ENCODE measurements around the gene TM9SF3.
A peak's percentile ranks its signal among the peaks of the same experiment; 100 is the strongest.

The TM9SF3 gene

DNA sequence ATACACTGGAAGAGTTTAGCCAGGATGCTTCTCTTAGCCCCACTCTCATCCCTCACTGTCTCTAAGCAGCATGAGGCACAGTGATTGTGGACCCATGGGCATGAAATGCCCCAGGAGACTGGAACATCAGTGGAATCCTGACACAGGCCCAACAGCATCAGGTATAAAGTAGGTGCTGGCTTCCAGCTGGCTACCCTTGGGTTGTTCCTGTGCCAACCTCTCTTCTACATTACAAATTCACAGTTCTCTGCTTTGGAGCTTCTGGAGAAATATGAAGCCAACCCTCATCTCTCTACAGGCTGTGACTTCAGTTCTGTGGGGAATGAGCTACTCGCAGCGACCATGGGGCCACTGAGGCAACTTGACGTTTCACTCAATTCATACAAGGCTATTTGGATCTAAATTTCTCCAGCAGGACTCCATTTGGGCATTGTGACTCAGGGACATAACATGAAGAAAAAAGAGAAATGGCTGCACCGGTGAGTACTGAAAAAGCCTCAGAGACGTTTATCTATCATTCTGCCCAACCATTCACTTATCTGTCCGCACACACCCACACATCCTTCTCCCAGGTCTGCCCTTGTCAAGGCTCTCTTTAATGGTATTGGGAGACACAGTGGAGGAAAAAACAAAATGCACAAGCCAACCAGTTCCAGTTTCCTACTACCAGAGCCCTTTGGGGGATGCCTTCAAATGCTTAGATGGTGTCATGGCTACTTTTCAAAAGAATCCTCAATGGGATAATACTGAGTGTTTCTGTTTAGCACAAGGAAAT is 35.4 kb upstream of the TM9SF3 start:
- Histone ChIP-seq H3K27me3 (replicated peaks in 2 of 5; ENCODE audit: control insufficient read depth in 4 of 5, insufficient read depth in 5 of 5, low read length in 4 of 5) (no peaks in the 10 kb centered on the region), H3K4me1 (ENCODE audit: control extremely low read depth in 1 of 4, control insufficient read depth in 4 of 4, insufficient read depth in 4 of 4, low read length in 3 of 4) (no peaks in the 10 kb centered on the region), H3K9me3 (ENCODE audit: control extremely low read depth in 1 of 5, control insufficient read depth in 4 of 5, insufficient read depth in 2 of 5, low read depth in 1 of 5, low read length in 4 of 5) (no peaks in the 10 kb centered on the region), H3K36me3 (ENCODE audit: control insufficient read depth in 4 of 4, insufficient read depth in 4 of 4, low read length in 3 of 4) (peaks cover 19 to 93% (median 62%) of the 10 kb centered on the region in 4 experiments), H3K27ac (ENCODE audit: insufficient read depth in 1 of 2, low read depth in 1 of 2, low read length in 2 of 2, poor library complexity in 1 of 2, severe bottlenecking in 2 of 2) (no peak overlapping the region), H3K4me3 (ENCODE audit: control insufficient read depth in 1 of 7, extremely low read depth in 1 of 7, insufficient read depth in 4 of 7, low read depth in 2 of 7, low read length in 6 of 7) (no peak overlapping the region)
- POLR2A ChIA-PET, result no interaction called here
- 96% methylated on average over 4 of the region's 6 CpGs for WGBS (ENCODE audit: insufficient coverage)
- peak in 1 of 3 donors; percentile 6 for DNase-seq
- CTCF ChIA-PET, result interaction anchor here (0.7 to 2.1 kb wide), 3 partner anchors 11 to 20 kb away, joined by 3 to 6 read pairs (median 3); no protein-coding TSS in a partner anchor

- Histone ChIP-seq H3K4me1 (ENCODE audit: control extremely low read depth in 1 of 4, control insufficient read depth in 4 of 4, insufficient read depth in 4 of 4, low read length in 3 of 4) (no peaks in the 10 kb centered on the region), H3K9me3 (ENCODE audit: control extremely low read depth in 1 of 5, control insufficient read depth in 4 of 5, insufficient read depth in 2 of 5, low read depth in 1 of 5, low read length in 4 of 5) (no peaks in the 10 kb centered on the region), H3K36me3 (ENCODE audit: control insufficient read depth in 4 of 4, insufficient read depth in 4 of 4, low read length in 3 of 4) (peaks cover 20 to 93% (median 65%) of the 10 kb centered on the region in 4 experiments), H3K27me3 (replicated peaks in 2 of 5; ENCODE audit: control insufficient read depth in 4 of 5, insufficient read depth in 5 of 5, low read length in 4 of 5) (no peaks in the 10 kb centered on the region), H3K4me3 (ENCODE audit: control insufficient read depth in 1 of 7, extremely low read depth in 1 of 7, insufficient read depth in 4 of 7, low read depth in 2 of 7, low read length in 6 of 7) (no peak overlapping the region), H3K27ac (ENCODE audit: insufficient read depth in 1 of 2, low read depth in 1 of 2, low read length in 2 of 2, poor library complexity in 1 of 2, severe bottlenecking in 2 of 2) (peak overlapping the region in 1 of 2 experiments; percentile 20)
- ChIA-PET POLR2A (no interaction called here), CTCF (interaction anchor here (0.6 kb wide), 1 partner anchor 49 kb away, joined by 3 read pairs; no protein-coding TSS in a partner anchor)
- no peak for DNase-seq
- WGBS (ENCODE audit: insufficient coverage), result 91% methylated on average over 13 of the region's 17 CpGs
Measured at GRCh38 chr10:96619796-96620773, 33.3 kb upstream of the TM9SF3 start.

DNA sequence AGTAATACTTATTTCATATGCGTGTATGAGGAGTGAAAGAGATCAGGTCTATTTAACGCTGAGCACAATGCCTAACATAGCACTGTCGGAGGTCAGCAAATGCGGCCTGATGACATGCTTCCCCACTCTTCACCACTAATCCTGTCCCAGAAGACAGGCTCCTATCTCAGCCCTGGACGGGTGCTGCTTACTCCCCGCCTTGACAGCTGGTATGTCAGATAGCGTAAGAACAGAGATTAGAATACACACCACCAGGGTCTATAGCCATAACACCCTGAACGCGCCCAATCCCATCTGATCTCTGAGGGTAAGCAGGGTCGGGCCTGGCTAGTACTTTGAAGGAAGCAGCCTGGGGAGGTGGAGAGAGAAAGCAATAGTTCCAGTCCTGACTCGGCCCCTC is 32.3 kb upstream of the TM9SF3 start:
- CTCF ChIA-PET, result no interaction called here
- H3K27me3 ChIP-seq (replicated peaks in 2 of 5; ENCODE audit: control insufficient read depth in 4 of 5, insufficient read depth in 5 of 5, low read length in 4 of 5), result no peaks in the 10 kb centered on the region
- H3K4me1 ChIP-seq (ENCODE audit: control extremely low read depth in 1 of 4, control insufficient read depth in 4 of 4, insufficient read depth in 4 of 4, low read length in 3 of 4), result no peaks in the 10 kb centered on the region
- DNase-seq, result peak; percentile 20 to 70 (median 32)
- POLR2A ChIA-PET, result no interaction called here
- 91% methylated on average over 7 of the region's 11 CpGs for WGBS (ENCODE audit: insufficient coverage)
- H3K4me3 ChIP-seq (ENCODE audit: control insufficient read depth in 1 of 7, extremely low read depth in 1 of 7, insufficient read depth in 4 of 7, low read depth in 2 of 7, low read length in 6 of 7), result no peak overlapping the region
- no peaks in the 10 kb centered on the region for H3K9me3 ChIP-seq (ENCODE audit: control extremely low read depth in 1 of 5, control insufficient read depth in 4 of 5, insufficient read depth in 2 of 5, low read depth in 1 of 5, low read length in 4 of 5)
- peak overlapping the region in 1 of 2 experiments; percentile 20 for H3K27ac ChIP-seq (ENCODE audit: insufficient read depth in 1 of 2, low read depth in 1 of 2, low read length in 2 of 2, poor library complexity in 1 of 2, severe bottlenecking in 2 of 2)
- peaks cover 15 to 96% (median 64%) of the 10 kb centered on the region in 4 experiments for H3K36me3 ChIP-seq (ENCODE audit: control insufficient read depth in 4 of 4, insufficient read depth in 4 of 4, low read length in 3 of 4)

DNA sequence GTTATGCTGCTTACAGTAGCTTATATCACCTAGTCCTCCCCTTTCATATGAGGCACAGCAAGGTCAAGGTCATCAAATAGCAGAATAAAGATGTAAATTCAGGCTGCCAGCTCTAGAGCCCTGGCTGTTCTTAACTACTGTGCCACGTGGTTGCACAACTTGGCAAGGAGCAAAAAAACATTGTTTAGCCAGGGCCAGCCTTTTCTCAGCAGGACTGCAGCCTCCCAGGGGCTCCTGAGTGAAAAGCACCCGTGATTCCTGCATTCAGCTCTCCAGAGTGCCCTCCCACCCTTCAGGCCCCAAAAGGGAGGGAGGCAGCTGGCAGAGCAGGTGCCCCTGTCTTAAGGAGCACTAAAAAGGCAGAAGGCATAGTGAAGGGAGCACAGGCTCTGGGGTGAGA is 31.8 kb upstream of the TM9SF3 start:
- no peak overlapping the region for H3K27ac ChIP-seq (ENCODE audit: insufficient read depth in 1 of 2, low read depth in 1 of 2, low read length in 2 of 2, poor library complexity in 1 of 2, severe bottlenecking in 2 of 2)
- H3K9me3 ChIP-seq (ENCODE audit: control extremely low read depth in 1 of 5, control insufficient read depth in 4 of 5, insufficient read depth in 2 of 5, low read depth in 1 of 5, low read length in 4 of 5), result no peaks in the 10 kb centered on the region
- H3K36me3 ChIP-seq (ENCODE audit: control insufficient read depth in 4 of 4, insufficient read depth in 4 of 4, low read length in 3 of 4), result peaks cover 18 to 96% (median 65%) of the 10 kb centered on the region in 4 experiments
- no peaks in the 10 kb centered on the region for H3K27me3 ChIP-seq (replicated peaks in 2 of 5; ENCODE audit: control insufficient read depth in 4 of 5, insufficient read depth in 5 of 5, low read length in 4 of 5)
- 88% methylated on average over 2 of the region's 2 CpGs for WGBS (ENCODE audit: insufficient coverage)
- no peaks in the 10 kb centered on the region for H3K4me1 ChIP-seq (ENCODE audit: control extremely low read depth in 1 of 4, control insufficient read depth in 4 of 4, insufficient read depth in 4 of 4, low read length in 3 of 4)
- no peak for DNase-seq
- ChIA-PET POLR2A (no interaction called here), CTCF (interaction anchor here (1.1 kb wide), 1 partner anchor 21 kb away, joined by 3 read pairs; no protein-coding TSS in a partner anchor)
- no peak overlapping the region for H3K4me3 ChIP-seq (ENCODE audit: control insufficient read depth in 1 of 7, extremely low read depth in 1 of 7, insufficient read depth in 4 of 7, low read depth in 2 of 7, low read length in 6 of 7)

DNA sequence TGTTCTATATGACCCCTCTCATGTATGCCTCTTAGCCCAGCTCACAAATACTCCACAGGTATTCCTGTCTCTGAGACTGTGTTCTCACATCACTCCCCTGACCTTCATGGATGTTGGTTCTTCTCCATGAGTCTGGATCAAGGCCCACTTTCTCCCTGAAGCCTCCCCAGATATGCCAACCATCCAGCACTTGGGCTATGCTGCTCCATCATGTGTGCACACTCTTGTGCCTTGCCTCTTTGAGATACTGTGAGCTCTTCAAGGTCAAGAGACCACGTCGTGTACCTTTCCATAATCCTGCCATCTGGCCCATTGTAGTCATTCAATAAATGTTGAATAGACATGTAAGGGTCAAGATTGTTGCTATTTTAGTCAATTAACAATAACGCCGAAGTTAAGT is 30.1 kb upstream of the TM9SF3 start:
- DNase-seq, result no peak
- POLR2A ChIA-PET, result no interaction called here
- H3K4me1 ChIP-seq (ENCODE audit: control extremely low read depth in 1 of 4, control insufficient read depth in 4 of 4, insufficient read depth in 4 of 4, low read length in 3 of 4), result no peaks in the 10 kb centered on the region
- WGBS (ENCODE audit: insufficient coverage), result 93% methylated on average over 4 of the region's 4 CpGs
- no peaks in the 10 kb centered on the region for H3K27me3 ChIP-seq (replicated peaks in 2 of 5; ENCODE audit: control insufficient read depth in 4 of 5, insufficient read depth in 5 of 5, low read length in 4 of 5)
- H3K9me3 ChIP-seq (ENCODE audit: control extremely low read depth in 1 of 5, control insufficient read depth in 4 of 5, insufficient read depth in 2 of 5, low read depth in 1 of 5, low read length in 4 of 5), result no peaks in the 10 kb centered on the region
- peaks cover 15 to 90% (median 62%) of the 10 kb centered on the region in 4 experiments for H3K36me3 ChIP-seq (ENCODE audit: control insufficient read depth in 4 of 4, insufficient read depth in 4 of 4, low read length in 3 of 4)
- no peak overlapping the region for H3K4me3 ChIP-seq (ENCODE audit: control insufficient read depth in 1 of 7, extremely low read depth in 1 of 7, insufficient read depth in 4 of 7, low read depth in 2 of 7, low read length in 6 of 7)
- CTCF ChIA-PET, result no interaction called here
- H3K27ac ChIP-seq (ENCODE audit: insufficient read depth in 1 of 2, low read depth in 1 of 2, low read length in 2 of 2, poor library complexity in 1 of 2, severe bottlenecking in 2 of 2), result no peak overlapping the region

- H3K9me3 ChIP-seq (ENCODE audit: control extremely low read depth in 1 of 5, control insufficient read depth in 4 of 5, insufficient read depth in 2 of 5, low read depth in 1 of 5, low read length in 4 of 5), result no peaks in the 10 kb centered on the region
- peaks cover 14 to 81% (median 53%) of the 10 kb centered on the region in 4 experiments for H3K36me3 ChIP-seq (ENCODE audit: control insufficient read depth in 4 of 4, insufficient read depth in 4 of 4, low read length in 3 of 4)
- 100% methylated on average over 1 of the region's 2 CpGs for WGBS (ENCODE audit: insufficient coverage)
- POLR2A ChIA-PET, result no interaction called here
- CTCF ChIA-PET, result no interaction called here
- H3K27me3 ChIP-seq (replicated peaks in 2 of 5; ENCODE audit: control insufficient read depth in 4 of 5, insufficient read depth in 5 of 5, low read length in 4 of 5), result no peaks in the 10 kb centered on the region
- H3K27ac ChIP-seq (ENCODE audit: insufficient read depth in 1 of 2, low read depth in 1 of 2, low read length in 2 of 2, poor library complexity in 1 of 2, severe bottlenecking in 2 of 2), result no peak overlapping the region
- peak in 1 of 3 donors; percentile 23 for DNase-seq
- H3K4me1 ChIP-seq (ENCODE audit: control extremely low read depth in 1 of 4, control insufficient read depth in 4 of 4, insufficient read depth in 4 of 4, low read length in 3 of 4), result peaks cover 0 to 5% (median 0%) of the 10 kb centered on the region in 4 experiments
- no peak overlapping the region for H3K4me3 ChIP-seq (ENCODE audit: control insufficient read depth in 1 of 7, extremely low read depth in 1 of 7, insufficient read depth in 4 of 7, low read depth in 2 of 7, low read length in 6 of 7)
Measured at GRCh38 chr10:96614515-96614914, 27.7 kb upstream of the TM9SF3 start.
